GM12801 (cell line): ENCODE results near the gene MCFD2.

Source experiments
- CTCF ChIP-seq: IDR thresholded peaks from one replicate; pipeline ENCODE4 v1.5.1; 2011; ENCODE audit warnings: control low read depth; ENCODE audit not compliant: insufficient read length; ENCODE audit errors: extremely low read depth

Gene MCFD2

DNA sequence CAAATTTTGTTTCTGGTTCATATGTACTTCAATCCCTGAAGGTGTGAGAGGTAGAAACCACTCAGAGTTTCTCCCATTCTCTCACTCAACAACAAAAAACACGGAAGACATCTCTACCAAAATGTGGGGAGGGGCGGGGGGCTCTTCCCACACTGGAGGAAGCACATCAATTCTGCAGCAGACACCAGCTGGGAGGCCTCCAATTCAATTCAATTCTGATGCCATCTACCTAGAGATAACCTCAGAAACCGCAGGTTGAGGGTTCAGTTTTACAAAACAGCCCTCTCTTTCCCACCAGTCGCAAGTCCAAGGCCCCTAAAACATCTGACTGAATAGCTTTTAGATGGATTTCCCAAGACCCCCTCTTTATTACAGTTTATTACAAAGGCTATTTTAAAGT lies 7.0 kb upstream of the MCFD2 start:
- TF ChIP-seq CTCF, result no peak

GRCh38 chr2:46921676-46922448 lies 6.3 kb upstream of the MCFD2 start:
- no peak for TF ChIP-seq CTCF

DNA sequence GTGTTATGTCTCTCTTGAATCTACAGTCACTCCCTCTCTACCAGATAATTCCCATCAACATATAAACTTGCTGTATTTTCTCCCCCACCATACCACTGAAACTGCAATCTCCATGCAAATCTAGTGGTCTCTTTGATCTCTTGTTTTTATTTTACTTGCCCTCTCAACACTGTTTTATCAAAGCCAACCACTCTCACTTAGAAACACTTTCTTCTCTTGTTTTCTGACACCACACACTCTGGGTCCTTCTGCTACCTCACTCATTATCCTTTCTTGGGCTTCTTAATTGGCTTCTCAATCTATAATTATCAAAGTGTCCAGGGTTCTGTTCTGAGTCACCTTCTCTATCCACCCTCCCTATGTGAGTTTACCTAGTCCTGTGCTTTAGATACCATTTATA lies 2.0 kb upstream of the MCFD2 start:
- no peak for TF ChIP-seq CTCF

- TF ChIP-seq CTCF, result no peak
These were observed 415 bp upstream of the MCFD2 start for GRCh38 chr2:46915811-46916630.

GRCh38 chr2:46914578-46915230 lies 902 bp downstream of the MCFD2 start:
- TF ChIP-seq CTCF, result no peak

DNA sequence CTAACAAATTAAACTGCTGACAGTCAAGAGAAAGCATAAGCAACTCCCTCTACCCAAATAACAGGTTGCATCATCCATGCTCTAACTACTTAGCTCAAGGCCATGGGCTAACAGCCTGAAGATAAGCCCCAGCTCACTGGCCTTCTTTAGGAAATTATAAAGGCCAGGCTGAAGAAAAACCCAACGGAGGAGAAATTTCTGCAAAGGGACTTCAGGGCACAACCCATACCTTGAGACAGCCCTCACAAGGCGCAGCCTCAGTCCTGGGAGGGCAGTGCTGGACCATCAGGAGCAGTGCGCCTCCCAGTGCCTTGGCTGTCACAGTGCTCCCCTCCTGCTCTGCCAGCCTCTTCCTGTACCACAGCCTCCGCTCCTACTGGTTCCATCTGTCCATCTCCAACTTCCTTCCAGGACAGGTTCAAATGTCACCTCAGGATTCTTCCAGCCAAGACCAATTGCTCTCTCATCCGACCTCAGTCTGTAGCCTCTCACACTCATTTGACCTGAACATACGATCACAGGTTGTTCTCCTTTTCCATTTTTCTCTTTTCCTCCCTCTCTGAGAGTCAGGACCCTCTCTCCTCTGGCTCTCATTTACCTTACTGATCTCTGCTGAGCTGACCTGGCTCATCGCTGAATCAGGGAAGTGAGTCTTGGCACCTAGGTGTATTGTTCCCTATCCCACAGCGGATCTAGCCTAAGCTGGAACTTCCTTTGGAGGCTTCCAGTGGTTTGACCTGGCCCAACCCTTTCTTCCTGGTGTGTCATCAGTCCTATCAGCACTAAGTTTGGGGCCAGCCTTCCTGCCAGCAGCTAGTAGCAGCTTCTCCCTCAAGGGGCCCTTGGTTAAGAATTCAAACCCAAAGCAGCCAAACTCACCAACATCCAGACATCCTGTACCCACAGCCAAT lies 1.9 kb downstream of the MCFD2 start:
- no peak for TF ChIP-seq CTCF
